Activated CD4-positive, alpha-beta T cell treated with anti-CD3 and anti-CD28 coated beads for 36 hours (primary cell): ENCODE results near the gene MAP1LC3B2. TPM values are rescaled to one million over a fixed set of nuclear protein-coding genes. Genes with fewer than 3 reads are reported as not detected.

ENCODE experiments used
- ATAC-seq: fragments of 200-7000 bp; cut with Tn5 transposase; one replicate; pipeline ENCODE4 v1.10.0; 2021; ENCODE audit warnings: mild to moderate bottlenecking, moderate library complexity
- CTCF ChIA-PET: fragments of 350-600 bp; sonication (Branson Sonifier 250); formaldehyde crosslinking; loops from one replicate; lab custom pipeline; 2021; ENCODE audit warnings: antibody characterized with exemption; lab: Charles Lee
- POLR2A ChIA-PET: fragments of 350-600 bp; sonication (Branson Sonifier 250); formaldehyde crosslinking; loops from one replicate; lab custom pipeline; 2021; ENCODE audit warnings: antibody characterized with exemption, inconsistent platforms; lab: Charles Lee
- DNase-seq: peaks from one replicate; pipeline ENCODE4 v3.0.0-alpha.2; 2020
- H3K27ac Mint-ChIP-seq: one replicate; pipeline ENCODE4 v1.8.0; 2021; ENCODE audit warnings: mixed read lengths
- H3K27me3 Mint-ChIP-seq: one replicate; pipeline ENCODE4 v1.8.0; 2021; ENCODE audit warnings: mixed read lengths
- H3K36me3 Mint-ChIP-seq: one replicate; pipeline ENCODE4 v1.8.0; 2021; ENCODE audit warnings: low read depth, mixed read lengths
- H3K4me1 Mint-ChIP-seq: one replicate; pipeline ENCODE4 v1.8.0; 2021; ENCODE audit warnings: mixed read lengths
- H3K4me3 Mint-ChIP-seq: one replicate; pipeline ENCODE4 v1.8.0; 2021; ENCODE audit warnings: mild to moderate bottlenecking, moderate library complexity, mixed read lengths
- H3K9me3 Mint-ChIP-seq: one replicate; pipeline ENCODE4 v1.8.0; 2021; ENCODE audit warnings: low read depth, mixed read lengths
- intact Hi-C, 2 experiments: fragments of 100-400 bp; cut with DNase I in 1 of 2; cut with micrococcal nuclease in 1 of 2; formaldehyde crosslinking; loops; one replicate each; pipeline versions ENCODE4 v1.14.2 to v1.15.1; 2022 to 2024; cut with DNase I, micrococcal nuclease
- total RNA-seq, 2 experiments: library from RNA; stranded (reverse); gene quantifications; one replicate each; pipeline ENCODE4 v1.2.3, GENCODE V29; 2021

The MAP1LC3B2 gene
- total RNA-seq, 2 experiments from 2014 or later, result 1.8 TPM; not detected in 1

- POLR2A ChIA-PET, result no interaction called here
- Mint-ChIP-seq H3K4me1 (no peaks in the 10 kb centered on the region), H3K27me3 (peaks cover 4% of the 10 kb centered on the region), H3K27ac (no peak overlapping the region), H3K9me3 (peaks cover 14% of the 10 kb centered on the region), H3K4me3 (no peak overlapping the region), H3K36me3 (no peaks in the 10 kb centered on the region)
- DNase-seq, result no peak
- no peak for ATAC-seq
- intact Hi-C loops, result no loop called here
- CTCF ChIA-PET, result interaction anchor here (1.0 to 1.1 kb wide), 2 partner anchors 83 to 247 kb away, joined by 3 read pairs; no protein-coding TSS in a partner anchor
Observed at GRCh38 chr12:116626153-116626552, 67.0 kb downstream of the MAP1LC3B2 start.

Other genes with a start within 250 kb of the MAP1LC3B2 start
- gene SPRING1, start 178.7 kb downstream of the MAP1LC3B2 start, total RNA-seq, result 10 to 100 TPM; 15.3 to 17.4 TPM
- gene RNFT2, start 178.9 kb downstream of the MAP1LC3B2 start, total RNA-seq, result 10 to 100 TPM; 14.7 to 15.0 TPM